Activated T-helper 1 cell treated with anti-CD3 and anti-CD28 coated beads, Interleukin-2, amount 50 U/mL, for 16 hours (primary cell): ENCODE measurements around the gene GATA2.
A peak's percentile ranks its signal among the peaks of the same experiment; 100 is the strongest.

Experiments
- DNase-seq, 2 donors: peaks; one replicate each; pipeline ENCODE4 v3.0.0-alpha.2; 2020; ENCODE audit warnings: low read depth in 1 of 2, low spot score in 1 of 2

Gene GATA2

DNA sequence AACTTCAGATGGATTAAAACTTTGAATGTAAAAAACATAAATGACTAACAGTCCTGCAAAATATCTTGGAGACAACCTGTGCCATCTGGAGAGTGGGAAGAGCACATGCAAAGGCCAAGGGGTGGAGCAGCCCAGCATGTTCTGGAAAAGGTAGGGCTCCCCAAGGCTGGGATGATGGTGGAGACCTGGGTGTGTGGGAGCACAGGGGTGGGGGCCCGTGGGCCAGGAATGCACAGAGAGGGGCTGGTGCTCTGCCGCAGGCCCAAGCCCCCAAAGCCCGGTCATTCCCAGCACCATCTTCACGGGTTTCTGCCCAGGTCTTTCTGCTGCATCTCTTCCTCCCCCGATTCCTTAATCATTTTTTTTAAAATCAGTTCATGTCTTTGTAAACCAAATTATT is 9.7 kb upstream of the GATA2 start:
- no peak for DNase-seq

DNA sequence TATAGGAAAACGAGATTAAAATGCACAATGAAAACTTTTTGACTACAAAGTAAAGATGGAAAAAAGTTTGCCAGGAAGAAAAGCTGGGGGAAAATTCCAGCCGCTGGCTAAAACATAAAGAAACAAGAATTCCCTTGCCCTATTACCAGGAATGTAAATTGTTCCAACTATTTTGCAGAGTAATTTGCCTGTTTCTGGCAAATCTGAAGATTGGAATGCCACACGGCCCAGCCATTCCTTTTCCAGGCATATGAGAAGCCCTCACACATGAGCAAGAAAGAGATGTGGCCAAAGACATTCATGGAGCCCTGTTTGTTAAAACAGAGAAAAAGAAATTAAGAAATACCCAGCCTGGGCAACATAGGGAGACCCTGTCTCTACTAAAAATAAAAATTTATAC is 8.4 kb upstream of the GATA2 start:
- no peak for DNase-seq

DNA sequence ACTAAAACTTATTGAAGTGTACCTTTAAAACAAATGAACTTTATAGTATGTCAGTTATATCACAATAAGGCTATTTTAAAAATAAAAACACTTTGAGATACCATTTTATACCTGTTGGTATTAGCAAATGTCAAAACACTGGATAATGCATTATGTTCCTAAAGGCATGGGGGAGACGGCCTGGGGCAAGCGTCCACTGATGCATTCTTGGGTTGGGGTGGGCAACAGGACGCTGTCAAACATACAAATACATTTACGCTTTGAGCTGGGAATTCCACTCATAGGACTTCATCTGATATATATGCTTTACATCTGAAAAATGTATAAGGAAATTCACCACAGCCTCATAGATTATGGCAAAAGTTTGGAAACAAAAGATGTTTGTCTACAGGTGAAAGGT is 7.6 kb upstream of the GATA2 start:
- DNase-seq: no peak

DNA sequence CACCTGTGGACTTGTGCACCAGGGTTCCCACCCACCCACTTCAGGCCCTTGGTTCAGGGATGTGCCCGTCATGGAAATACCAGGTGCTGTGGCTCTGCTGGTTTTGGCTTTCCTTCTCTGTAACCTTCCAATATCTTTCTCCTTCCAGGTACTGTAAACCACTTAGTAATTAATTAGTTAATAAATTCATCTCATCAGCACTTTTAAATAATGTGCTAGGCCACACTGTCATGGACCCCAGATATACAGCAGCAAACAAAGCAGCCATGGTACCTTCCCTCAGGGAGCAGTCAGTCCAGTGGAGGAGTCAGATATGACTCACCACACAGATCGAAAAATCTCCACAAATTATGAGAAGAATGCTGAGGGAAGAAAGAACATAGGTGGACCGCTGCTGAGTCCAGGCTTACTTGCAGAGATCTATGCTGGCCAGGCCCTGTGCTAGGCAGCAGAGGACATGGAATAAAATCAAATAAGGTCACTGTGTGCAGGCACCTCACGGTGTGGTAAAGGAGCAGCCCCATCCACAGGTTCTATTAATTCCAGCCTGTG is 6.8 kb upstream of the GATA2 start:
- DNase-seq: no peak

DNA sequence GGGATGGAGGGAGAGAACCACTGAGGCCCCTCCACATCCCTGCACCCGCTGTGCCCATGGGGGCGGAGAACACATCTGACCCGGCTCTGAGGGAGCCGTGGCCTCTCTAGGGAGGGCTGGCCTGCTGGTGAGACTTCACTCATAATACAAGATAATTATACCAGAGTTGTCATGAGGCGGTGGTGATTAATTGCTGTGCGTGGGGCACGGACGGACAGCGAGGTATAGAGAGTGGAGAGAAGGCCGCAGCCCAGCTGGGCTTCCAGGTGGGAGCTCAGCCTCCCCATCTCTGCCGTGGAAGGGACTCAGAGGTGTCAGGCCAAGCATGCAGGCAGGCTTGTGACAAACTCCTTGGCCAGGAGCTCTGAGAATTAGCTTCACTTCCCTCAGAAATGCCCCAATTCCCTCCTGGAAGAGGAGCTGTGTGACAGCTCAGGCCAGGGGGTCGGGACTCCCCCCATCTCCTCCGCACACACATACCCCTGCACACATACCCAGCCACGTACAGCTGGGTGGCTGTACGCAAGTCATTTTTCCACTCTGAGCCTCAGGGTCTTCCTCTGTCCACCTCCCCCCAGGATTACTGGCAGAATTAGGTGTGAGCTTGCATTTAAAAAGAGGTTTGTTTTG is 6.0 kb upstream of the GATA2 start:
- DNase-seq: no peak

DNA sequence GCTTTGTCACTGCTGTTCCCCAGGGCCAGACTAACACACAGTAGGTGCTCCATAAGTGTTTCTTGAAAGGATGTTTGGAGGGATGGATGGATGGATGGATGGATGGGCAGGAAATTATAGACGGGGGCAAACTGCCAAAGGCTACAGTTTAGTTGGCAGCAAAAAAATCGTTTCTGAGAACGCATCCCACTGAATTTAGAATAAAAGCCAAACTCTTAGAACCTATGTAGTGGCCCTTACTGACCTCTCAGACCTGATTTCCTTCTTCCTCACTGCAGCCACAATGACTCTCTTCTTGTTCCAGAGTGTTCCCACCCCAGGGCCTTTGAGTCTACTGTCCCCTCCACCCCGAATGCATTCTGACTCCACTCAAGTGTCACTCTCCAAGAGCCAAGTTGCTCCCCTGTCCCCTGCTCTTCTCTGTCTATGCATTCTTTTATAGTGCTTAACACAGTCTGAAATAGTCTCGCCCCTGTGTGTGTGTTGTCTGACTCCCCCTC is 5.2 kb upstream of the GATA2 start:
- DNase-seq: no peak

DNA sequence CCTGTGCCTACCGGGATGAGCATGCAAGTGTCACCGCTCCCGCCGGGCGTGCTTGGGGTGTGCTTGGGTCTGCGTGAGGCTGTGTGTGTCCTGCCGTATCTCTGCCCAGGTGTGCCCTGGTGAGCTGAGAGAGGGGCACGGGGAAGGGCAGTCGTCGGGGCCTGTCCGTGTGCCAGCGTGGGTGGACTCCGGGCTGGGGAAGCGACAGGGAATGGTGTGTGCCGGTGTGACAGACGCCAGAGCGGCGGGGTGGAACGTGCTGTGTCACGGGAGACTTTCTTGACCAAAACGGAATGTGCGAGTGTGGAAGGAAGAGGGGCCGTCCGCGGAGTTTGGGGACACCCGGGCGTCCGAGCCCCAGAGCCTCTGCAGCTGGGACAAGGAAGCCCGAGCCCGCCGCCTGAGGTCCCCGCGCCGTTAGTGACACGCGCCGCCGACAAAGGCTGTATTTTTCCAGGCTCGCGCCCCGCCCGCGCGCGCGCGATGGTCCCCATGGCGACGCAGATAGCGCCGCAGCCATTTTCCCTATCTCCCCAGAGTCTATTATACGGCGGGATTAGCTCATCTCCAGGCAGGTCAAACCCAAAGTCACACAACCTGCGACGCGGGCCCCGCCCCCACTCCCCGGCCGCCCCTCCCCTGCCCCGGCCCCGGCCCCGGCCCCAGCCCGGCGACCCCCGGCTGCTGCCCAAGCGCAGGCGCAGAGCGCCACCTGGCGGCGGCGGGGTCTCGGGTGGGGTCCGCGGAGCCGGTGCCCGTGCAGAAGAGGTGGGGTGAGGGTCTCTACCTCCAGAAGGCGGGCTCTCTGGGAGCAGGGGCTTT is 4.5 kb upstream of the GATA2 start:
- DNase-seq: peak; percentile 35 to 57

DNA sequence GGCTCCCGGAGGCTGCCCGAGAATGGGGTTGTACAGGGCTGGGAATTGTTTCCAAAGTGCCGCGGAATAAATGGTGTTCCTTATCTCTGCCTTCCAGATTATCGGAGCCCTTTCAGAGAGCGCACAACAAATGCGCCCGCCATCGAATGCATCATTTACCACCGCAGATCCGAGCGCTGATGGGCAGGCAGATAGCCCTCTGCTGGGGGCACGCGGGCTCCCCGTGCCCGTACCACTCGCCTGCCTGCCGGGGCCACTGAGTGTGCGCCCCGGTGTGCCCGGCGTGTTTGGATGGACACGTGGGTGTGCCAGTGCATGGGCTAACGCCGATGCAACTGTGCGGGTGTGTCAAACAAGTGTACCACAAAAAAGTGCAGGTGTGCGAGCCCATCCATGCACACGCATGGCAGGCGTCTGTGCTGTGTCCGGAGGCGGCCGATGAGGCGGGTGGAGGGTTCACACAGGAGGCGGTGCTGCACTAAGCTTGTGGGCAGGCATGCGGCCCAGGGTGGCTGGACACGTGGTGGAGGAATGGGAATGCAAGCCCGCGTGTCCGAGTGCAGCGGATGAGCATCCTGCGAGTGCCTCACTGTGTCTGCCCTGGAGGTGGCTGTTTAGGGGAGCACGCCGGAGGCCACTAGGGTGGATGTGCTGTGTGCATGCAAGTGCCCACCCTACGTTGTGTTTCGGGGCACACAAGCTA is 3.8 kb upstream of the GATA2 start:
- no peak for DNase-seq

DNA sequence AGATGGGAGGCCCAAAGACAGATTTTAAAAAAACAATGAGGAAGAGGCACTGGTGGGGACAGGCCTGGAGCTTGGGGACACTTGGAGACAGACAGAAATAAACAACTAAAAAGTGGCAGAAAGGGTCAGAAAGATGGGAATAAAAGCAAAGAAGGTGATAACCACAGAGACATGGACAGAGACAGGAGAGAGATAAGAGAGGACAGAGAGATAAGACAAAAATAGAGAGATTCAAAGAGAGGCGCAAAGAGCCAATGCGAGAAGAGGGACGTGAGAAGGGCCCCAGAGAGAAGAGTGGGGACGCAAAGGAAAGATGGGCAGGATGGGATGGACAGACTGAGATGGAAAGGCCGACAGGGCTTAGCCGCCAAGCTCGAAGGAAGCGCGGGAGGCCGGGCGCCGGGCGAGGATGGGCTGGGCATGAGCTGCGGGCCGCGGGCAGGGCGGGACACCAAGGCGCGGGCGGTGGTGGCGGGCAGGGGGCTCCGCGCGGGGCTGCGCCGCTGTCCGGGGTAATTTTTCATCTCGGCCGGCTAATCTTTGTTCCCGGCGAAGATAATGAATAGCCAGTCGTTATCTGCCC is 3.1 kb upstream of the GATA2 start:
- DNase-seq: no peak

DNA sequence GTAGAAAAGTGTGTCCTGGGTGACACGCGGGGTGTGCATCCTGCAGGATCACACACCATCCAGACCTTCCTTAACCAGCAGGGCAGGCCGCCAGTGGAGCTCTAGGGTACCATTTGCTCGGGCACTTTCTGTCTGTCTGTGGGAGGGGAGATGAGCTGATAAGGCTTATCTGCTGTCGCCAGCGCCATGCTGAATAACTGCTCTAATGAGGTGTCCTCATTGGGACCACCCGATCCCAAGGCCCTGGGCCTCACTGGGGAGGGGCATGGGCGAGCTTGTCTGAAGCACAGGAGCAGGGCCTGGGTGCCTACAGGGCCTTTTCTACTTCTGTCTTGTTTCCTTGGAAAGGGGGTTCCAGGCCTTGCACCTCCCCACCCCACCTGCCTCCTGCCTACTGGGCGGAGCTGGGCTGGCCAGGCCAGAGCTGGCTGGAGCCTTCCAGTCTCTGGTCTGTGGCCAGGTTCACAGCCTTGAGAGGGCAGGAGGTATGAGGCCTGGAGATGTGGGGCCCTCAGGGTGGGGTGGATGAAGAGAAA is 2.5 kb upstream of the GATA2 start:
- no peak for DNase-seq

DNA sequence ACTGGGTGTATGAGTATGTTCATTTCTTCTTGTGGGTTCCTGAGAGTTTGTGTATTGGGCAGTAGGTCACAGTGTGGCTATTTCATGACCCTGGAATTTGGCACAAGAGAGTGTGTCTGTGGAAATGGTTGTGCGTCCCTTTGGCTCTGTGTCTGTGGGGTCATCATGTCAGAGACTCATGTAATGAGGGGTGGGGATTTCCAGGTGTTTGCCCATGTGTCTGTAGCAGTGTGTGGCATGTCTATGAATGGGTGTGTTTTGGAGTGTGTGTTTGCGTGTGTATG is 1.3 kb upstream of the GATA2 start:
- DNase-seq: no peak

DNA sequence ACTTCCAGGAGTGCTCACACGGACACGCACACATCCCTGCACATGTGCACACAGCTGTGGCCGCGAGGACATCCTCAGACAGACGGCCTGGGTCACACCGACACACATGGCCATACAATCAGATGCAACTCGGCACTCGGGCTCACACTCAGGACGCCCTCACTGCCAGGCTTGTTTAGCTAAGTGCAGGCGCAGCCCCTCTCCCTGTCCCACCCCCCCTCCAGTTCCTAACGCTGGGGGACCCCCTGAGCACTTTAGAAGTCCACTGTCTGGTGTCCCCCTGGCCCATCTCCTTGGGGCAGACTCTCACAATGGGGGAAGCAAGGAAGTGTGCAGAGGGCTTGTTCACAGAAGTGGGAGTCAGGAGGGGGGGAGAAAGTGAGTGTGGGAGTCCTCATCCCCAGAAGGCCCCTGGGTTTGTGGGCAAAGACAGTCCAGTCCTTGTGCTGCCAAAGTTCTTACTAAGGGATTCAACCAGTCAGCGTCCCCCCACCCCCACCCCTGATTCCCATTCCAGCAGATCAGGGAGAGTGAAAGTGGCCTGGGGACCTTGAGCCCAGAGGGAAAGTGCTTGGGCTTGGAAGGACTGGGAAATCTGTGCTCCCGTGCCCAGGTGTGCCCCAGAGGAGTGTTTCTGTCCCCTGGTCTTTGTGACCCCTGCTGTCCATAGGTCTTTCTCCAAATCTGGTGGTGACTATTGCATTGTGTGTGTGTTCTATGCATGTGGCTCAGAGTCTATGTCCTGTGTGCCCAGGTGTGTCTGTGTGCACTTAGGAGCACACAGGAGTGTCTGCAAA is 767 bp upstream of the GATA2 start:
- no peak for DNase-seq

DNA sequence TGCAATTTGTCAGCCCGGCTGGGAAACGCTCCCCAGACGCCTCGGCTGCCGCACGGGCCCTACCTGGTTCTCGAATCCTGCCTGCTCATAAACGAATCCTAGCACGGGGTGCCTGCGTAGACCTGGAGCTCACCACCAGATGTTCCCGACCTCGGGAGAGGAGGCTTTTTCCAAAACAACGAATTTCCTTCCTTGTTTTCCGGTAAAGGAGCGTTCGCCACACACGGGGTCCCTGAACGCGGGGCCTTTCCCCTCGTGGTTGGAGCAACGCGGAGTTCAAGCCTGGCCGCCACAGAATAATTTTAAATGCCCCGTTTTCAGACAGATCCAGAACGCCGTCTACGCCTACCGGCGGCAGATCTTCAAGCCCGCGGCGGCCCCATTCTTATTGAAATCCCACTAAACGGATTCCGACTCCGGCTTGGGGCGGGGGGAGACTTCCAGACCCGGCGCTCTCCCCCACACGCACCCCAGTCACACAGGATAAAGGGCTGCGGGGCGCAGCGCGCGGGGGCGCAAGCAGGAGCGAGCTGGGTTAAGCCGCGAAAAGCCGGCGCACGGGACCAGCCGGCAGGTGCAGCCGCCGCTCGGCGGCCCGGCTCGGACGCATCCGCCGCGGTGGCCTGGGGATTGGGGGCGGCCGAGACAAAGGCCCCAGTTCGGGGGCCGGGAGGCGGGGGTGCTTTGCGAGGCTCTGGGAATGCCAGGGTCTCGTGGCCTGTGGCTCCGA is 895 bp downstream of the GATA2 start:
- DNase-seq: no peak

DNA sequence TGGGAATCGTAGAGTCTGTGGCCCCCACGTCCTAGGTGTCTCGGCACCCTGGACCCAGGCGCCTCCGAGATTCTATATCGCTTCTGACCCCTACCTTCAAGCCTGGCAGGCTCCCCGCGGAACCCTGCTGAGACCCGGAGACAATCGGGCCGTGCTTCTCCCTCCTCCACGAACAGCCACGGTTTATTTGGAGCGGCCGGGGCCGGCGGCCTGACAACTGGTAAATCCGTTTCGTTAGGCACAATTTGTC is 1.4 kb downstream of the GATA2 start:
- DNase-seq: no peak

DNA sequence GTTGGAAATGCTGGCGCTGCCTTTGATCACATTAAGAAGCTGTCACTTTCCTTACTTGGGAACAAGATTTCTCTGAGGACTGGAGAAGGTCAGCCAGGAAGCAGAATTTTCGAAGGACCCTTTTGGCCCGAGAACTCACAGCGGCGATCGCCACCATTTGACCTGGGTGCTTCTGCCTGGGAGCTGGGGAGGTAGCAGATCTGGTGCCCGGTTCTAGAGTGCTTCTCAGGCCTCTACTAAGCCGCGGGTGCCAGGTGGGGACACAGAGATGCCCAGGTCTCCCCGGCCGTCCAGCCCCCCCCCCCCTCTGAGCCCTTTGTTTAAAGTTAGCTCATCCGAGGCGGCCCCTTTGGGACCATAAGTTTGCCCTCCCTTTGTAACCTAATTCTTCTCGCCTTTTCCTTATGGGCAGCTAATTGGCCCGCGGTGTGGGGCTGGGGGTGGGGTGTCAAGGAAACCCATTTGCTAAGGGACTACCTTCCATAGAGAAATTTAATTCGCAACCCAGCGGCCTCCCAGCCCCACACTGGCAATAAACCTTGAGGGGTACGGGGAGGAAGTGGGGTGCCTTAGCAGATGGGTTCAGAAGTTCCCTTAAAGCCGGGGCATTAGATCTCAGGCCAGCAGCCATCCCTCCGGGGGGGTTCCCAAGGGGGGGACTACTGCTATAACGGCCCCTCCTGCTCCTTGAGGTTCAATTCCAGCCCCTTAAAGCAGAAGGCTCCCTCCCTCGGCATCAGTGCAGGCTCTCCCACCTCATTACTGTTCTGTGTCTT is 1.9 kb downstream of the GATA2 start:
- no peak for DNase-seq

DNA sequence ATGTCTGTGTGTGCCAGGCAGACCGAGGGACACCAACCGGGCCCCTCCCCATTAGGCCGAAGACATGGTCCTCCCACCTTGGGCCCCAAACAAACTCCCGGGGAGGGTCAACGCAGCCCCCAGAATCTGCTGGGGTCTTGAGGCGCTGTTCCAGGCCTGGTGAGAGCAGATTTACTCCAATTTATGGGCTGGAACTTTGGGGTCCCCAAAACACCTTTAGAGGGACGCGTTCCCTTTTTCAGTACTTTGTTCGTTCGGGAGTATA is 2.4 kb downstream of the GATA2 start:
- DNase-seq: no peak

DNA sequence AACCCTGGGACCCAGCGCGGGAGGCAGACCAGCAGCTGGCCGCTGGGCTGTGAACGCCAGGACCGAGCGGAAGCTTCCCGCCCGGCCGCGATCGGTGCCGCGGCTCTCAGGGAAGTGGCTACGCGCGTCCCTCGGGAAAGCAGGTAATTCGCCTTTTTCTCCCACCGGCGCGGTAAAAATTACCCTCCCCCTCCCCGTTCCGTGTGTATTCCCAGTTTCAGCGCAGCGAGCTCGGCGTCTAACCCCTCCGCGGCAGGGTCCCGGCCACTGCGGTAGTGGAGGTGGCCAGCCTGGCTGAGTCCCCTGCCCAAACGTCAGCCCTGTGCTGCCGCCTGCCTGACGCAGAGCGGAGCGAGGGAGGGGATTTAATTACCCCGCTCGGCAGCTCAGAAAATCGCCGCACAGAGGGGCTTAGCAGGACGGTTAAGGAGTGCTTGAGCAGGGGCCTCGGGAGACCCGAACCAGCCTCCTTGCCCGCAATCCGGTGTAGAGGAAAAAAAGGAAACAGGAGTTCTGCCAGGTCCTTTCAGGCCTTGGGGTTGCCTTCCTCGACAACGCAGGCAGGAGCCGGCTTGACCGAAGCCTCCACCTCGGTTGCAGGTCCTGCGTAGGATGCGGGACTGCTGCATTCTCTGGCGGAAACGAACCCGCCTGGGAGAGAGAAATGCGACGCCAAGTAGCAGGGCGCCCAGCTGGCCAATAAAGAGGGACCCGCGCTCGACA is 2.9 kb downstream of the GATA2 start:
- DNase-seq: no peak

DNA sequence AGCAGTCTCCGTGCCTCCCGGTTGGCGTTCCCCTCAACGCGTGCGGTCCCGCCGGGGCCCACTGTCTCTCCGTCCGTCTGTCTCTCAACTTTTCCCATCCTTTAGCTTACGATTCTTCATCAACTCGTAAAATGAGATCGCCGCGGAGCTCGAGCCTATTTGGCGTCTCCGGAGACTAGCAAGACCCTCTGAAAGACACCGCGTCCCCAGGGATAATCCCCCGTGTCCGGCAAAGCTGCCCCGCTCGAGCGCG is 3.4 kb downstream of the GATA2 start:
- DNase-seq: no peak

DNA sequence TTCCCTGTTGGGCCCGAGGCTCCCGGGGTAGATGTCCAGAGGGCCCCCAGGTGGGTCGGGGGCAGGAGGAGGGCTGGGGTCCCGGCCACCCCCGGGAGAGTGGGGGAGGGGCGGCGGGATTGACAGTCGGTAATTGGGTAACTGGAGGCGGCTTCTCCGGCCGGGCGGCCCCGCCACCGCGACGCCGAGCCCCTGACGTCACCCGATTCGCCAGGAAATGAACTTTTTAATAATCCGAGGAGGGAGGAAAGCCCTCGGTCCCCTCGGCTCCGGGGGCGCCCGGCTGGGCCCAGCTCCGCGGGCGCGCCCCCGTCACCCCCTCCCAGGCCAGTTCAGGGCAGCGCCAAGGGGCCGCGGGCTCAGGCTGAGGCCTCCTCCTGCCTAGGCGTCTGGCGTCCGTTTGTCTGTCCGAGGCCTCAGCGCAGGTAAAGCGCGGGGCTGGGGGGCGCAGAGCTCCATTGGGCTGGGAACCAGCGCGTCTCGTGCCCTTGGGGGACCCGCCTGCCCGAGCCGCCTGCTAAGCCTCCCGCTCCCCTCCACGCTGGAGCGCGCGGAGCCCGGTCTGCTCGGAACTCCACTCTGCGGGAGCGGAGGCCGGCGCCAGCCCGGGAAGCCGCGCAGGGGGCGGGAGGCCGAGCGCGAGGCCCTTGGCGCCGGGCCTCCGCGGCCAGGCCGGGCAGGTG is 3.9 kb downstream of the GATA2 start:
- DNase-seq: no peak
